GM18519 (cell line): ENCODE results near the gene EFS.
"Not testable (repeated sequence)": the region's sequence is repeated elsewhere in the genome, so short reads cannot be mapped to it uniquely, and the experiment has no call there.

Experiments used
- ATAC-seq: cut with Tn5 transposase; IDR thresholded peaks from one replicate; pipeline ENCODE4 v1.9.1; 2021; ENCODE audit warnings: mild to moderate bottlenecking, moderate library complexity; ENCODE audit not compliant: unreplicated experiment, low FRiP score

Gene EFS

DNA sequence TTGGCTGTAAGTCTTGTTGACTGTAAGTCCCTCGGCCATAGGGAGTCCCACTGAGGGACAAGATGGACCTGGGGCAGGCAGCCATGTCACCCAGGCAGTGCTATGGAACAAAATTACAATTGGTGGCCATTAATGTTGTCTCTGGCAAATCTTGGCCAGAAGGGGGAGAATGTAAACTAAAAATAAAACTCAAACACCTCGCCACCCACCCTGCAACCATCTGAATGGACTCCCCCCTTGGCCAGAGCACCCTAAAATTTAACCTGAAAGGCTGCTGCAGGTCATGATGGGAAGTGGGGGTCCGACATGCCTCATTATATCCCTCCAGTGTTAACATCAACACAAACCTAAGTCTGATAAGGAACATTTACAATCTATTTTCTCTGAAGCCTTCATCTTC is 20.5 kb downstream of the EFS start:
- no peak for ATAC-seq

DNA sequence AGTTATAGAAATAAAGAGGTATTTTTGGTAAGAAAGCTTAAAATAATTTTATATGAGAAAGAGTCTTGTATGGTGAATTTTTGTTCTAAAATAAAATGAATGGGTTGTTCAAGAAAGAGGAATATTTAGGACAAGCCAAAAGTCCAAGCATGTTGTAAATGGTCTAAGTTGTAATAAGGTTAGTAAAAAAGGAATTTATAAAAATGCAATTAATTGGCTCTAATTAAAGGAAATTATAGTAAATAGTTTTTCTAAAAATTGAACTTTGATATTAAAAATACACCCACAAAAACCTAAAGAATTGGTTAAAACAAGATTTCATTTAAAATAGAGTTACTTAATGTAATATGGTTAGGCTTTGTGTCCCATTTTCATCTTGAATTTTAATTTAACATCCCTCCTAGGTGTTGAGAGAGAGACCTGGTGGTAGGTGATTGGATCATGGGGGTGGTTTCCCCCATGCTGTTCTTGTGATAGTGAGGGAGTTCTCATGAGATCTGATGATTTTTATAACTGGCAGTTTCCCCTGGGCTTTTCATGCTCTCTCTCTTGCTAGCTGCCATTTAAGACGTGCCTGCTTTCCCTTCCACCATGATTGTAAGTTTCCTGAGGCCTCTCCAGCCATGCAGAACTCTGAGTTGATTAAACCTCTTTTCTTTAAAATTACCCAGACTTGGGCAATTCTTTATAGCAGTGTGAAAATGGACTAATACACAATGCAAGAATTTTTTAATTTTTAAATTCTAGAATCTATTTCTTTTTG is 25.3 kb downstream of the EFS start:
- no peak for ATAC-seq

DNA sequence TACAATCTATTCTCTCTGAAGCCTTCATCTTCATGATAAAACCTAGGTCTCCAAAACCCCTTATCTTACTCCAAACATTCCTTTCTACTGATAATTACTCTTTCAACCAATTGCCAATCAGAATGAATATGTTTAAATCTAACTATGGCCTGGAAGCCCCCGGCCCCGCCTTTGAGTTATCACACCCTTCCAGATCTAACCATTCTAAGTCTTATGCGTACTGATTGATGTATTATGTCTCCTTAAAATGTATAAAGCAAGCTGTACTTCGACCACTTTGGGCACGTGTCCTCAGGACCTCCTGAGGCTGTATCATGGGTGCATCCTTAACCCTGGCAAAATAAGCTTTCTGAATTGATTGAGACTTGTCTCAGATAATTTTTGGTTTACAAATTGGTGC is 29.3 kb downstream of the EFS start:
- ATAC-seq, result no peak

DNA sequence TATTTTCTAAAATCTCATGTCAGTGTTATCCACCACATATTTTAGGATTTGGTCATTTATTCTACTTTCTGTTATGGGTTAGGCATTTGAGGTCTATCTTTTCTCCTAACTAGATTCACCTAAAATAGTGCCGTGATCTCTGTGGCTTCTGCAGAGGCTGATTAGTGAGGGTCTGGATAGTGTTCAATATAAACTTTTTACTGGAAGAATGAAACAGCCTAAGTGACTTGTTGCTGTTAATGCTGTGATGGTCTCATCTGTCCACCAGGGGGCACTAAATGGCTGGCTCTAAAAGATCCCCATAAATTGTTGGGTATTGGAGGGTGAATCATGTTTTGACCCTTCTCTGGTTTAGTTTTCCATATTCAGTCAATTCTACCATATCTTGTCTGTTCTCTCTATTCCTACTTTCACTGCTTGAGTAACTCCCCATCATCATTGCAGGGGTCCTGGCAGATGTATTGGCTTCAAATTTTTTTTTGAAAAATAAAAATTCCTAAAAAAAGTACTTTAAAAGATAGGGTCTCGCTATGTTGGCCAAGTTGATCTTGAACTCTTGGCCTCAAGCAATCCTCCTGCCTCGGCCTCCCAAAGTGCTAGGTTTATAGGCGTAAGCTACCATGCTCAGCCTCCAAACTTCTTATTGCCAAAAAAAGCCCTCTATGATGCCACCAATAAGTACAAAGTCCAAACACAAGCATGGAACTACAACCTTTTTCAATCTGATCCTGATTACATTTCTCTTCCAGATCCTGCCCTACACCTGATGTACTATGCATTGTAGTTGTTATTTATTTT is 36.8 kb downstream of the EFS start:
- no peak for ATAC-seq

DNA sequence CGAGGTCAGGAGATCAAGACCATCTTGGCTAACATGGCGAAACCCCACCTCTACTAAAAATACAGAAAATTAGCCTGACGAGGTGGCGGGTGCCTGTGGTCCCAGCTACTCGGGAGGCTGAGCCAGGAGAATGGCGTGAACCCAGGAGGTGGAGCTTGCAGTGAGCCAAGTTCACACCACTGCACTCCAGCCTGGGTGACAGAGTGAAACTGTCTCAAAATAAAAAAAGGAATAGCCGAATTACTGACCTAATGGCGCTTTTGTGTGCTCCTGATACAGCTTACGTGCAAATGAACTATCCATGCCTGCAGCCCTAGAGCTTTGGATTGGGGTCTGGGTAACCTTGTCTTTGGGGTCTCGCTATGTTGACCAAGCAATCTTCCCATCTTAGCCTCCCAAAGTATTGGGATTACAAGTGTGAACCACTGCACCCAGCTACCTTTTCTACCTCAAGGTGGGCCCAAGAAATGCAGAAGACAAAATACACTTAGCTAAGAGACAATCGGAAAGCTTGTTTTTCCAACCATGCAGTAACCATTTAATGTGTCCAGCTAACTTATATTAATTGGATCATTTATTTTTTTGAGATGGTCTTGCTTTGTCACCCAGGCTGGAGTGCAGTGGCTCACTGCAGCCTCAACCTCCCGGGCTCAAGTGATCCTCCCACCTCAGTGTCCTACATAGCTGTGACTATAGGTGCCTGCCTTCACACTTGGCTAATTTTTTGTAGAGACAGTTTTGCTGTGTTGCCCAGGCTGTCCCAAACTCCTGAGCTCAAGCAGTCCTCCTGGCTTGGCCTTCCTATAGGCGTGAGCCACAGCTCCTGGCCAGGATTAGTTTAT is 38.3 kb downstream of the EFS start:
- ATAC-seq, result no peak

DNA sequence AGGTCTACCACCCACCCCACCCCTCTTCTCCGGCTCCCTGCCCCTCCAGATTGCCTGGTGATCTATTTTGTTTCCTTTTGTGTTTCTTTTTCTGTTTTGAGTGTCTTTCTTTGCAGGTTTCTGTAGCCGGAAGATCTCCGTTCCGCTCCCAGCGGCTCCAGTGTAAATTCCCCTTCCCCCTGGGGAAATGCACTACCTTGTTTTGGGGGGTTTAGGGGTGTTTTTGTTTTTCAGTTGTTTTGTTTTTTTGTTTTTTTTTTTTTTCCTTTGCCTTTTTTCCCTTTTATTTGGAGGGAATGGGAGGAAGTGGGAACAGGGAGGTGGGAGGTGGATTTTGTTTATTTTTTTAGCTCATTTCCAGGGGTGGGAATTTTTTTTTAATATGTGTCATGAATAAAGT is 39.2 kb downstream of the EFS start:
- not testable (repeated sequence) for ATAC-seq

DNA sequence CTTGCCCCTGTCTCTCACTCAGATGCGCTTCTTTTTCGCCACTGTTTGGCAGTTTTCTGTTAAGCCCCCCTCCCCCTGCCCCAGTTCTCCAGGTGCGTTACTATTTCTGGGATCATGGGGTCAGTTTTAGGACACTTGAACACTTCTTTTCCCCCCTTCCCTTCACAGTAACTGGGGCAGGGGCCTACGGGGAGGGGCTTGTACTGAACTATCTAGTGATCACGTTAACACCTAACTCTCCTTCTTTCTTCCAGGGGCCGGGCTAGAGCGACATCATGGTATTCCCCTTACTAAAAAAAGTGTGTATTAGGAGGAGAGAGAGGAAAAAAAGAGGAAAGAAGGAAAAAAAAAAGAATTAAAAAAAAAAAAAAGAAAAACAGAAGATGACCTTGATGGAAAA is 40.0 kb downstream of the EFS start:
- no peak for ATAC-seq

DNA sequence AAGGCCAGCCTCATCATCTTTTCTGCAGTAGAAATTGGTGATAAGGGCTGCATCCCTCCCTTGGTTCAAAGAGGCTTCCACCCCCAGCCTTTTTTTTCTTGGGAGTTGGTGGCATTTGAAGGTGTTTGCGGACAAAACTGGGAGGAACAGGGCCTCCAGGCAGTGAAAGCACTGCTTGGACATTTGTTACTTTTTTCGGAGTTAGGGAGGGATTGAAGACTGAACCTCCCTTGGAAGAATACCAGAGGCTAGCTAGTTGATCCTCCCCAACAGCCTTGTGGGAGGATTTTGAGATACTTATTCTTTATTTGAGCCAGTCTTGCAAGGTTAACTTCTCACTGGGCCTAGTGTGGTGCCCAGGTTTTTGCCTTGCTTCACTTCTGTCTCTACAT is 40.5 kb downstream of the EFS start:
- no peak for ATAC-seq

DNA sequence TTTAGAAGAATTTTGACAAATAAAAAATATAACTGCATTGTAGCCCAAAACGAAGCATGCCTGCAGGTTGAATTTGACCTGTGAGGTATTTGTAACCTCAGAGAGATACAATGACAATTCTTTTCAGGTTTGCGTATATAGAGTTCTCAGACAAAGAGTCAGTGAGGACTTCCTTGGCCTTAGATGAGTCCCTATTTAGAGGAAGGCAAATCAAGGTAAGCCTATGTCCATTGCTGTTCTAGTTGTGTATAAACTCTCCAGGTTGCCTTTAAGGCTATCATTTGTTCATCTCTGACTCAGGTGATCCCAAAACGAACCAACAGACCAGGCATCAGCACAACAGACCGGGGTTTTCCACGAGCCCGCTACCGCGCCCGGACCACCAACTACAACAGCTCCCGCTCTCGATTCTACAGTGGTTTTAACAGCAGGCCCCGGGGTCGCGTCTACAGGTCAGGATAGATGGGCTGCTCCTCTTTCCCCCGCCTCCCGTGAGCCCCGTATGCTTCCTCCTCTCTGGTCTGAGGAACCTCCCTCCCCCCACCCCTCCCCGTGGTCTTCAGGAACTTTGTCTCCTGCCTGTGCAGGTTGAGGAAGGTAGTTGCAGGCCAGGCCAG is 41.0 kb downstream of the EFS start:
- ATAC-seq, result no peak

DNA sequence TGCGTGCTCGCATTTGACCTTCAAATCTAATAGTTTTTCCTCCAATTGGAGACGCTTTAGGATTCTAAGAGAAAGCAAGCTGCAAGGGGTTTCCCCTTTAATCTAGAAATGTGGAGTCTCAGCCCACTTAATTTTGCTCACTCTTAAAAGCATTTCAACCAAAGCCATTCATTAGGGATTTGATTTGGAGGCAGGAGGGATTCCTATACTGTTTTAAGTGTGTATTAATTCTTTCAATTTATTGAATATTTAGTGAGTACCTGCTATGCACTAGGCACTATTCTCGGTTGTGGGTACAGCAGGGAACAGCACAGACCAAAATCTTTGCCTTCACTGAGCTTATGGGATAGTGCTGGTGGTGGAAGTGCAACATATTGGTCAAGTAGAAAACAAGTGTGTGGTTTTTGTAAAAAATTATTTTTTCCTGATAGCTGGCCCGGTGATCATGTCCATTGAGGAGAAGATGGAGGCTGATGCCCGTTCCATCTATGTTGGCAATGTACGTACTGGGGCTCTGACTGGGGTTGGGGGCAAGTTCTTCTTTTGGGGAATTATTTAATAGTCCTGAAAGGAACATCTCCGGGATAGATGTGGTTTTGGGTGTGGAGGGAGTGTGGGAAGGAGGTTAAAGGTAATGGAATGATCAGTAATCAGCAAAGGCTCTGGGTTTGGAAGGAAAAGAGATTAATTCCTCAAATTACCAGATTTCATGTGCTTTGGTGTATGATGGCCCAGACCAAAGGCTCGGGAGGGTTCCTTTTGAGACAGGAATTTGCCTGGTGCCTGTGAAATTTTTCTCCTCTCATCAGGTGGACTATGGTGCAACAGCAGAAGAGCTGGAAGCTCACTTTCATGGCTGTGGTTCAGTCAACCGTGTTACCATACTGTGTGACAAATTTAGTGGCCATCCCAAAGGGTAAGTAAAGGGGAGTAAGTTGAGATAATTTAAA is 42.1 kb downstream of the EFS start:
- ATAC-seq, result no peak

DNA sequence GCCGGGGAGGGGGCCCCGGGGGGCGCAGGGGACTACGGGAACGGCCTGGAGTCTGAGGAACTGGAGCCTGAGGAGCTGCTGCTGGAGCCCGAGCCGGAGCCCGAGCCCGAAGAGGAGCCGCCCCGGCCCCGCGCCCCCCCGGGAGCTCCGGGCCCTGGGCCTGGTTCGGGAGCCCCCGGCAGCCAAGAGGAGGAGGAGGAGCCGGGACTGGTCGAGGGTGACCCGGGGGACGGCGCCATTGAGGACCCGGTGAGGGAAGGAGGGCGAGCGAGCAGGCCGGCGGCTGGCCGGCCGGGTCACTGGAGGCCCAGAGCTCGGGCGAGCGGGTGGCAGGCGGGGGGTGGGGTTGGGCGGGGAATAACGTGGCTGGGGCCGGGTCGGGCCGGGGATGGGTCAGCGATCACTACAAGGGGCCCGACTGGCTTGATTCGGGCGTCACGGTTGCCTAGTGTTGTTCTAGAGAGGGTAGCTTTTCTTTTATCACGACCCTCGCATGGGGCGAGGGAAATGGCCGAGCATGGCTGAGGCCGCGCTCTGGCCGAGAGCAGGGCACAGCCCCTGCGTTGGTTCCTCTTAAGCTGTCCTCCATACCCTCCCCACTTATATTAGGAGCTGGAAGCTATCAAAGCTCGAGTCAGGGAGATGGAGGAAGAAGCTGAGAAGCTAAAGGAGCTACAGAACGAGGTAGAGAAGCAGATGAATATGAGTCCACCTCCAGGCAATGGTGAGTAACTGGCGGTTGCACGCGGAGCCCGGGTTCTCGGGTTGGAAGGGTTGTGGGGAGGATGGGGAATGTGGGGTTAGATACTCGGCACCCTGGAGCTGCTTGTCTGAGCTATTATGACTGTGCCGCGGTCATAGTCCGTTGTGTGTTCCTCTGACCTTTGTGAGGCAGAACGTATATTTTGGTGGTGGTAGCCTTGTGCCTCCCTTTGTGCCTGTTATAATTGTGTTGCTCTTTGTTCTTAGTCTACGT is 43.1 kb downstream of the EFS start:
- peak; percentile 1 for ATAC-seq

DNA sequence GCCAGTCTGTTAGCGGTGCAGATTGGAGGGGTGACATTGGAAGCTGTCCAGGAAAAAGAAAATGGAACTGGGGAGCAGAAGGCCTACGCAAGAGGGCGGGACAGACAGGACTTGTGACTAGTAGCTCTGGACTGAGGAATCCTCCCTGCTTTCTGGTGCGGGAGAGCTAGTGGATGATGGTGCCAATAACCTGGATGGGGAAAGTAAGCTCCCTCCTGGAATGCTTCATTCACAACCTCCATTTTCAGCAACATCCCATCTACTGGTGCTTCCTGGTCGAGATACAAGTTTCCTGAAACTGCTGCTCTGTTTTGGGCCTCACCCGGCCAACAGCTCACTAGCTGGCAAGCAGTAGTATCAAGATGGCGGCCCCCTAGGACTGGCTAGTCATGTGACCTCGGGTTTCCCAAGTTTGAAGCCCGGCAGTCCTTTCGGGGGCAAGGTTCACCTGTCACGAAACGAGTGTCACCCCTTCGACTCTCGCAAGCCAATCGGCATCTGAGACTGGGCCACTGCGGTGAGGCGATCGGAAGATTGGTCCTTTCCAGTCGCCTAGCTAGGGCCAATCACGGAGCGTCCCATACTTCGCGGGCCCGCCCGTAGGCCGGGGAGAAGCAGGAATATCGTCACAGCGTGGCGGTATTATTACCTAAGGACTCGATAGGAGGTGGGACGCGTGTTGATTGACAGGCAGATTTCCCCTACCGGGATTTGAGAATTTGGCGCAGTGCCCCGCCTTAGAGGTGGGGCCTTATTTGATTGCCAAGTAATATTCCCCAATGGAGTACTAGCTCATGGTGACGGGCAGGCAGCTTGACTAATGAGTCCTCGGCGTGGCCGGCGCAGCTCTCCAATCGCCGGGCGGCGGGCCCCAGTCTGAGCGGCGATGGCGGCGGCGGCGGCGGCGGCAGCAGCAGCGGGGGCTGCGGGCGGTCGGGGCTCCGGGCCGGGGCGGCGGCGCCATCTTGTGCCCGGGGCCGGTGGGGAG is 44.1 kb downstream of the EFS start, which contains the start of gene PABPN1:
TSS of gene PABPN1 (plus strand) at position 874 of the 988 bp plus-strand sequence. CDS start at position 887, 13 bp downstream.
- peak; percentile 83 for ATAC-seq

DNA sequence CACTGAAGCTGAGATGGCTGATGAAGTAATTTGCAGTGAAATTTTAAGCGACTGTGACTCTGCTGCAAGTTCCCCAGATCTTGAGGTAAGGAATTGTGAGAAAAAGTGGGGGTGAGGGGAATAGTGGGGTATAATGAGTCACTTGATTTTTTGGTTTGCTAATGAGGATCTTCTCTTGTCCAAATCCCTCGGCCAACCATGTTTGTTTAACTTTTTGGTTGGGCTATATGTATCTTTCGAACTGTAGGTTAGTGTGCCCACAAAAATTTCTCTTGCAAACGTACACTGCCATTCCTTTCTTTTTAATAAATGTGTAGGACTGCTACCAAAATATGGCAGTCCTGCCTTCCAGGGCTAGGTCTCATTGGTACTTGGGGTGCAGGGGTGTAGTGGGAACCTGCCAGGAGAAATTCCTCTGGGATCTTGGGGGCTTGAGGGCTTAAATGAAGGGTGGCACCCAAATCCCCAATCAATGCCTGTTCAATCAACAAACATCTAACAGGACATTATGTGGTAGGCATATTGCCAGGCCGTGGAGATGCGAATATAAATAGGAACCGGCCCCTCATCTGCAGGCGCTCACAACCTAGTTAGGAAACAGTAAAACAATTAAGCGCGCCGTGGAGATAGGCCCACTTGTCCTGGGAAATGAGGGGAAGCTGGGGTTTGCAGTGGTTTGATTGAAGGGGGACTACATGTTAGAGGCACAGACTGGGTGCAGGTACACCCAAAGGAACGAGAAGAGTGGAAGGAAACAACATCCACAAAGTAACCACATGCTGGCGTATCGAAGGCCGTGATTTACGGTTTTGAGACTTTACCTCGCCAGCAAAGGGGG is 45.0 kb downstream of the EFS start:
- no peak for ATAC-seq

DNA sequence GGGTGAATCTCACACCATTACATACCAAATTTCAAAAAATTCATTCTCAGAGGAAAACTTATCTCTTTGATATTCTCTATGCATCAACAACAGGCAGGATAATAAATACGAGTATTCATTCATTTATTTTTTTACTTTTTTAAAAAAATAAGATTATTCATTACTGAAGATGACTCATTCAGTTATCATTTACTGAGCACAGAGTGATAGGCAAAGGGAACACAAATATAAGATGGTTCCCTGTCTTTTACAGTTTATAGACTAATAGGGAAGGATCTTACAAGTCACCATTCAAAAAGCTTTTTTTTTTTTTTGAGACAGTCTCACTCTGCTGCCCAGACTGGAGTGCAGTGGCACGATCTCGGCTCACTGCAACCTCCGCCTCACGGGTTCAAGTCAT is 48.7 kb downstream of the EFS start:
- ATAC-seq, result no peak

DNA sequence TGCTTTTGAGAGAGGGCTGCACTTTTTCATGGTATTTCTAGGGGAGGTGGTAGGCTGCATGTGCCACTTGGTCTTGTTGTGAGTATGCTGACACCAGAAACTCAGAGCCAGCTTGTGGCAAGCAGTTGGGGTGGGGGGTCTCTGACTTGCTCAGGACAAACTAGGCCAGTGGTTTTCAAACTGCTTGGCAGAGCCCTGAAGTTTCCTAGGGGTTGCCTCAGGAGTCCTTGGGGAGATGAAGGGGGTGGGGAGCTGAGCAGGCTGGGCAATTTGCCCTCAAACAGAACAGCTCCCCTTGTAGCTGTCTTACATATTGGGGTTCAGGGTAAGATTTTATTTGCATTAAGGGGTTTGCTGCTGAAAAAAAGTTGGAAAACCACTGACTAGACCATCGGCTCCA is 54.4 kb downstream of the EFS start:
- no peak for ATAC-seq

DNA sequence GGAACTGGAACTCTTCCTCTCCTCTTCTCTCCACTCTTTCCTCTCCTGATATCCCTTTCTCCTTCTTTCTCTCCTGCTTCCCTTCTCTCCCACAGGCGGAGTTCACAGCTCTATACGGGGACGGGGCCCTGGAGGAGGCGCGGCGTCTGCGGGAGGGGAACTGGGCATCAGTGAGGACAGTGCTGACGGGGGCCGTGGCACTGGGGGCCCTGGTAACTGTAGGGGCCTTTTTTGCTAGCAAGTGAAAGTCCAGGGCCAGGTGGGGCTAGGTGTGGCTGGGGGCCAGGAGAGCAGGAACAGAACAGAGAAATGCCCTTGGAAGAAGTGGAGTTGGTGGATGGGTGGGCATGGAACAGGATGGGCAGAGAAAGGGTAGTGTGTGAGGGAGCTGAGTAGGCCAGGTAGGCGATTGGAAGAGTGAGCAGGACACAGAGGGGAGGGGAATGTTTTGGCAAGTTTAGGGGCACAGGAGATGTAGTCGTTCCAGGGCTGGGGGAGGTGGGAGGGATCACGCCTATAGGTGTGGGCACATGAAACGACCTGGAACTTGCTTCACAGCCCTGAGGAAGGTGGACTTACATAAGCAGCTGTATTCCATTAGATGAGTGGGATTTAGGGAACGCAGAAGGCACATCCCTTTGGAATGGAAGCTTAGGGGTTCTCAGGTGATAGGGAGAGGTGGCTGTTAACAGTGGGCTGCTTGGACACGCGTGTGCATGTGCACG is 56.1 kb downstream of the EFS start:
- ATAC-seq, result no peak
